HEK293T (cell line): Measurements from ENCODE around the gene TMCC2.

ENCODE experiments used
- BHLHE40 ChIP-seq: fragments of 450-650 bp; IDR thresholded peaks from 2 replicates; pipeline ENCODE4 v1.6.1; 2016; ENCODE audit warnings: mild to moderate bottlenecking, moderate library complexity, borderline replicate concordance
- FOXA1 ChIP-seq: fragments of 450-650 bp; IDR thresholded peaks from 2 replicates; pipeline ENCODE4 v1.6.1; 2016; ENCODE audit warnings: mild to moderate bottlenecking
- FOXM1 ChIP-seq: fragments of 450-650 bp; IDR thresholded peaks from 2 replicates; pipeline ENCODE4 v1.6.1; 2017; ENCODE audit warnings: mild to moderate bottlenecking, borderline replicate concordance
- SP1 ChIP-seq: fragments of 450-650 bp; IDR thresholded peaks from 2 replicates; pipeline ENCODE4 v1.6.1; 2017
- TARDBP ChIP-seq: fragments of 450-650 bp; IDR thresholded peaks from 2 replicates; pipeline ENCODE4 v1.6.1; 2016

DNA sequence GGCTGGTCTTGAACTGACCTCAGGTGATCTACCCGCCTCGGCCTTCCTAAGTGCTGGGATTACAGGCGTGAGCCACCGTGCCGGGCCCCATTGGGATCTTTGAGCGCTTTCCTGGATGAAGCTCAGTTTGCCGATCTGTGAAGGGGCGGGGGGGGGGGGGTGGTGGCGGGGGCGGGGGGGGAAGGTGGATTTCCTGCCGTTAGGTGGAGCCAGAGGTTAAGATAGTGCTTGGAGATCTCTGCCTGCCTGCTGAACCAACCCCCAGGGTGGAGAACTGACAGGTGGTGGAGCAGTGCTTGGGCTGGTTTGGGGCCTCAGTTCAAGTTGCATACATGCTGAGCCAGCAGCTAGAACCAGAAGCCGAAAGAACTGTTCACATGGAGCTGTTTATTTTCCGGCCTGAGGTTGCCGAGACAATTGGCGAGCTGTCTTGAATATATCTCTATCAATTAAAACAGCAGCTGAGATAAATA lies 1.7 kb downstream of the TMCC2 start:
- TF ChIP-seq FOXA1: no peak
- no peak for TF ChIP-seq TARDBP
- no peak for TF ChIP-seq FOXM1
- TF ChIP-seq SP1: no peak
- TF ChIP-seq BHLHE40: no peak
